ENCODE data around the gene CMTR1.

- TF ChIP-seq CTCF (IDR thresholded peaks at IDR 0.05) (no peak), POLR2A (IDR thresholded peaks at IDR 0.05) (no peak)
Observed at GRCh38 chr6:37501632-37502491, 68.8 kb downstream of the CMTR1 start.
